Neural progenitor cell (in vitro differentiated cells): ENCODE data around the gene ANK3. TPM values are rescaled to one million over a fixed set of nuclear protein-coding genes. Genes with fewer than 3 reads are reported as not detected.
A peak's percentile ranks its signal among the peaks of the same experiment; 100 is the strongest.

ENCODE experiments used
- DNase-seq: peaks from one replicate; pipeline ENCODE4 v3.0.0-alpha.2; 2016; ENCODE audit warnings: low spot score
- H2AFZ ChIP-seq: fragments of 200-600 bp; sonication (generic); replicated peaks from 2 replicates; pipeline ENCODE4 v1.6.1; 2016; ENCODE audit warnings: antibody characterized with exemption
- H3F3A ChIP-seq: fragments of 200-600 bp; sonication (generic); 2 replicates; pipeline ENCODE4 v1.6.1; 2016; ENCODE audit warnings: antibody characterized with exemption, low read depth
- H3K27ac ChIP-seq: fragments of 200-600 bp; sonication (generic); 2 replicates; pipeline ENCODE4 v1.5.1; 2016; ENCODE audit warnings: mild to moderate bottlenecking
- H3K27me3 ChIP-seq: fragments of 200-600 bp; sonication (generic); 2 replicates; pipeline ENCODE4 v1.6.1; 2016; ENCODE audit warnings: mild to moderate bottlenecking, moderate library complexity
- H3K36me3 ChIP-seq: fragments of 200-600 bp; sonication (generic); 2 replicates; pipeline ENCODE4 v1.5.1; 2016
- H3K4me1 ChIP-seq: fragments of 200-600 bp; sonication (generic); 2 replicates; pipeline ENCODE4 v1.6.1; 2016; ENCODE audit warnings: mixed run types
- H3K4me2 ChIP-seq: fragments of 200-600 bp; sonication (generic); 2 replicates; pipeline ENCODE4 v1.6.1; 2016
- H3K4me3 ChIP-seq: fragments of 200-600 bp; sonication (generic); 2 replicates; pipeline ENCODE4 v1.5.1; 2016
- H3K79me2 ChIP-seq: fragments of 200-600 bp; sonication (generic); 2 replicates; pipeline ENCODE4 v1.6.1; 2016; ENCODE audit warnings: low read depth
- H3K9ac ChIP-seq: fragments of 200-600 bp; sonication (generic); 2 replicates; pipeline ENCODE4 v1.6.1; 2016
- H3K9me3 ChIP-seq: fragments of 200-600 bp; sonication (generic); 2 replicates; pipeline ENCODE4 v1.5.1; 2016; ENCODE audit warnings: low read depth
- H4K20me1 ChIP-seq: fragments of 200-600 bp; sonication (generic); 2 replicates; pipeline ENCODE4 v1.6.1; 2016; ENCODE audit warnings: low read depth
- H3K27ac Mint-ChIP-seq: 3 replicates; pipeline ENCODE4 v1.8.0; 2021; ENCODE audit warnings: mixed read lengths
- H3K27me3 Mint-ChIP-seq: 2 replicates; pipeline ENCODE4 v1.8.0; 2022; ENCODE audit warnings: low read depth, mild to moderate bottlenecking, inconsistent platforms, moderate library complexity, mixed read lengths; ENCODE audit not compliant: insufficient read depth
- H3K36me3 Mint-ChIP-seq: 3 replicates; pipeline ENCODE4 v1.8.0; 2021; ENCODE audit warnings: mixed read lengths
- H3K4me1 Mint-ChIP-seq: 3 replicates; pipeline ENCODE4 v1.8.0; 2021; ENCODE audit warnings: mixed read lengths
- H3K4me3 Mint-ChIP-seq: 3 replicates; pipeline ENCODE4 v1.8.0; 2021; ENCODE audit warnings: mild to moderate bottlenecking, moderate library complexity, mixed read lengths
- H3K9me3 Mint-ChIP-seq: 3 replicates; pipeline ENCODE4 v1.8.0; 2020; ENCODE audit warnings: mixed read lengths
- EZH2 ChIP-seq: fragments of 200-600 bp; sonication (generic); IDR thresholded peaks from 2 replicates; pipeline ENCODE4 v1.6.1; 2017; ENCODE audit warnings: antibody characterized with exemption, mild to moderate bottlenecking, moderate library complexity
- EZH2phosphoT487 ChIP-seq: fragments of 200-600 bp; sonication (generic); IDR thresholded peaks from 2 replicates; pipeline ENCODE4 v1.6.1; 2017; ENCODE audit warnings: antibody characterized with exemption
- total RNA-seq: library from RNA; depleted of rRNA; stranded (reverse); fragments of >200 nt; gene quantifications from 2 replicates; pipeline ENCODE4 v1.2.3, GENCODE V29; 2015; ENCODE audit warnings: low replicate concordance
- TF ChIP-seq, protein P1 (sequence below): fragments of 200-600 bp; sonication (generic); IDR thresholded peaks from 2 replicates; pipeline ENCODE4 v1.5.1; 2017; ENCODE audit warnings: antibody characterized with exemption, mild to moderate bottlenecking

ANK3 gene
- total RNA-seq, 1 donor from 2014 or later: 54.1 TPM

DNA sequence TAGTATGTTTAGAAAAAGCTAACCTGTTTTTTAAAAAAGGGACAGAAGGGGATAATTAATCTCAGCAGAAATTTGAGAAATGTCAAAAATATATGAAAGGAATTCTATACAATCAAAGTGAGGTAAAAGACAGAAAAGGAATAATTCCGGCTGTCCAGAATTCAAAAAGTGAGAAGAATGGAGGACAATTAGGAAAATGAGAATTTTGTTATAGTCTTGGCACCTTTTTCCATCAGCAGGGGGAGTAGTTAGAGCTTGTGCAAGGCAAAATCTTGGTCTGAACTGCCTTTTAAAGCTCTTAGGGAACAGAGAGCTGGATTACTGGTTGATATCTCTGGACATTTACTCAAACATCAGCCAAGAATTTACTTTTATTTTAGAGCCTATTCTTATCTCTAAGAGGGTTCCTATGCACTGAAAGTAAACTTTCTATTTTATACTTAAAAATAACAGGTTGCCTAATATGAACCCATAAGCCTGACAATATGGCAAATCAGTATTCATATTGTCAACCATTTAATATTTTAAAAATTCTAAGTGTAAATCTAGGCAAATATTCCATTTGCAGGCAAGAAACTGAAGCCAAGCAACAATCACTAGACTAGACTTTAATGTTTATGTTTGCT lies 185.6 kb downstream of the ANK3 start:
- H2AFZ ChIP-seq: no peak overlapping the region
- TF ChIP-seq, protein P1, sequence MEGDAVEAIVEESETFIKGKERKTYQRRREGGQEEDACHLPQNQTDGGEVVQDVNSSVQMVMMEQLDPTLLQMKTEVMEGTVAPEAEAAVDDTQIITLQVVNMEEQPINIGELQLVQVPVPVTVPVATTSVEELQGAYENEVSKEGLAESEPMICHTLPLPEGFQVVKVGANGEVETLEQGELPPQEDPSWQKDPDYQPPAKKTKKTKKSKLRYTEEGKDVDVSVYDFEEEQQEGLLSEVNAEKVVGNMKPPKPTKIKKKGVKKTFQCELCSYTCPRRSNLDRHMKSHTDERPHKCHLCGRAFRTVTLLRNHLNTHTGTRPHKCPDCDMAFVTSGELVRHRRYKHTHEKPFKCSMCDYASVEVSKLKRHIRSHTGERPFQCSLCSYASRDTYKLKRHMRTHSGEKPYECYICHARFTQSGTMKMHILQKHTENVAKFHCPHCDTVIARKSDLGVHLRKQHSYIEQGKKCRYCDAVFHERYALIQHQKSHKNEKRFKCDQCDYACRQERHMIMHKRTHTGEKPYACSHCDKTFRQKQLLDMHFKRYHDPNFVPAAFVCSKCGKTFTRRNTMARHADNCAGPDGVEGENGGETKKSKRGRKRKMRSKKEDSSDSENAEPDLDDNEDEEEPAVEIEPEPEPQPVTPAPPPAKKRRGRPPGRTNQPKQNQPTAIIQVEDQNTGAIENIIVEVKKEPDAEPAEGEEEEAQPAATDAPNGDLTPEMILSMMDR: peak; percentile 76
- TF ChIP-seq EZH2: no peak
- no peak for TF ChIP-seq EZH2phosphoT487
- no peaks in the 10 kb centered on the region for H3F3A ChIP-seq
- no peaks in the 10 kb centered on the region for H3K4me1 ChIP-seq
- DNase-seq: peak; percentile 66
- Mint-ChIP-seq H3K36me3 (no peaks in the 10 kb centered on the region), H3K4me1 (no peaks in the 10 kb centered on the region), H3K27ac (no peak overlapping the region), H3K9me3 (no peaks in the 10 kb centered on the region), H3K4me3 (no peak overlapping the region), H3K27me3 (no peaks in the 10 kb centered on the region)
- no peaks in the 10 kb centered on the region for H3K79me2 ChIP-seq
- no peak overlapping the region for H3K27ac ChIP-seq
- H3K36me3 ChIP-seq: no peaks in the 10 kb centered on the region
- no peak overlapping the region for H3K4me3 ChIP-seq
- no peaks in the 10 kb centered on the region for H3K27me3 ChIP-seq
- no peak overlapping the region for H3K4me2 ChIP-seq
- no peak overlapping the region for H3K9ac ChIP-seq
- H4K20me1 ChIP-seq: no peaks in the 10 kb centered on the region
- no peaks in the 10 kb centered on the region for H3K9me3 ChIP-seq

GRCh38 chr10:60200682-60201053 lies 189.0 kb downstream of the ANK3 start:
- no peaks in the 10 kb centered on the region for H3K9me3 Mint-ChIP-seq
- H3K4me3 Mint-ChIP-seq: no peak overlapping the region
- Histone ChIP-seq H4K20me1 (no peaks in the 10 kb centered on the region), H3K27ac (no peak overlapping the region), H3K4me1 (no peaks in the 10 kb centered on the region), H3F3A (no peaks in the 10 kb centered on the region), H3K27me3 (no peaks in the 10 kb centered on the region), H3K4me3 (no peak overlapping the region), H2AFZ (no peak overlapping the region), H3K36me3 (no peaks in the 10 kb centered on the region), H3K9me3 (no peaks in the 10 kb centered on the region), H3K79me2 (no peaks in the 10 kb centered on the region), H3K4me2 (no peak overlapping the region), H3K9ac (no peak overlapping the region)
- H3K36me3 Mint-ChIP-seq: peaks cover 4% of the 10 kb centered on the region
- DNase-seq: no peak
- TF ChIP-seq EZH2: no peak
- no peak for TF ChIP-seq EZH2phosphoT487
- TF ChIP-seq, protein P1: no peak
- H3K27me3 Mint-ChIP-seq: no peaks in the 10 kb centered on the region
- H3K4me1 Mint-ChIP-seq: no peaks in the 10 kb centered on the region
- no peak overlapping the region for H3K27ac Mint-ChIP-seq

DNA sequence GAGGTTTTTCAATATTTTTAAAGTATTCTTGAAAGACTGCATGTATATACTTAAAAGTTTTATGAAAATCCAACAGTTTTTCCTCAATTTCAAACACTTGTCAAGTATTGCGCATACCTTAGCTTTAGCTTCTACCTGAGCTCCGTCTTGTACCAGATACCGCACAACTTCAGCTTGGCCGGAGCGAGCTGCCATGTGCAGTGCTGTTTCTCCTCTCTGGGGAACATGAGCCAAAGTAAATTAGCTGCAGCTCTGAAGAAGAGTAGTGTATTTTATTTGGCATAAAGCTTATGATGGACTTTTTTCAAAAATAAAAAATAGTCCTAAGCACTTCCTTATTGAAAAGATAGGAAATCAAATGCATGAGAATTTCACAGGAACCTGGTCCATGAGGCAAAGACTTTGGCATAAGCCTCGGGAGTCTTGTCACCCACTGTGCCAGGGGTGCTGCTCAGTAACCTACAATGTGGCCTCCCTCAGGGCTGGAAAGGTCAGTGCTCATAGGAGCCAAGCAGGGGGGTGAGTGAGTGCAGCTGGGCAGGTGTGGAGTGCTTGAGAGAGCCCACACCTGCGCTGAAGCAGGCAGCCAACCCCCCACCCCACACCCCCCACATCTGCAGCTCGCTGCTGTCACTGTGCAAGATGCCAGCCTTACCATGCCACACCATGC lies 189.5 kb downstream of the ANK3 start:
- no peaks in the 10 kb centered on the region for H3K4me1 ChIP-seq
- TF ChIP-seq EZH2 (no peak), EZH2phosphoT487 (no peak)
- TF ChIP-seq, protein P1: no peak
- H3K4me3 ChIP-seq: no peak overlapping the region
- Mint-ChIP-seq H3K27me3 (no peaks in the 10 kb centered on the region), H3K27ac (no peak overlapping the region), H3K4me1 (no peaks in the 10 kb centered on the region), H3K4me3 (no peak overlapping the region), H3K9me3 (no peaks in the 10 kb centered on the region), H3K36me3 (peaks cover 4% of the 10 kb centered on the region)
- no peaks in the 10 kb centered on the region for H3F3A ChIP-seq
- no peaks in the 10 kb centered on the region for H3K27me3 ChIP-seq
- no peak overlapping the region for H2AFZ ChIP-seq
- H3K9me3 ChIP-seq: no peaks in the 10 kb centered on the region
- H3K4me2 ChIP-seq: no peak overlapping the region
- DNase-seq: no peak
- no peaks in the 10 kb centered on the region for H3K79me2 ChIP-seq
- no peaks in the 10 kb centered on the region for H4K20me1 ChIP-seq
- H3K36me3 ChIP-seq: no peaks in the 10 kb centered on the region
- no peak overlapping the region for H3K9ac ChIP-seq
- H3K27ac ChIP-seq: no peak overlapping the region
